GM21619 (cell line): ENCODE results near the gene ABCC9.
"Not testable (repeated sequence)": the region's sequence is repeated elsewhere in the genome, so short reads cannot be mapped to it uniquely, and the experiment has no call there.

ENCODE experiments used
- ATAC-seq: cut with Tn5 transposase; IDR thresholded peaks from one replicate; pipeline ENCODE4 v1.9.1; 2021; ENCODE audit not compliant: unreplicated experiment

ABCC9 gene

GRCh38 chr12:21819236-21819635 is 122.0 kb downstream of the ABCC9 start:
- no peak for ATAC-seq

GRCh38 chr12:21818627-21819026 is 122.6 kb downstream of the ABCC9 start:
- no peak for ATAC-seq

- no peak for ATAC-seq
These were observed 125.7 kb downstream of the ABCC9 start for GRCh38 chr12:21815306-21816062.

GRCh38 chr12:21814814-21815213 is 126.4 kb downstream of the ABCC9 start:
- ATAC-seq: no peak

- ATAC-seq: no peak
These were observed 126.9 kb downstream of the ABCC9 start for GRCh38 chr12:21814327-21814726.

- ATAC-seq: no peak
These were observed 127.5 kb downstream of the ABCC9 start for GRCh38 chr12:21813751-21814150.

GRCh38 chr12:21813125-21813524 is 128.1 kb downstream of the ABCC9 start:
- ATAC-seq: no peak

- ATAC-seq: not testable (repeated sequence)
These were observed 128.9 kb downstream of the ABCC9 start for GRCh38 chr12:21812340-21812739.

GRCh38 chr12:21809100-21809499 is 132.1 kb downstream of the ABCC9 start:
- no peak for ATAC-seq

GRCh38 chr12:21806255-21806654 is 135.0 kb downstream of the ABCC9 start:
- no peak for ATAC-seq

GRCh38 chr12:21801522-21802288 is 139.5 kb downstream of the ABCC9 start:
- ATAC-seq: no peak

- ATAC-seq: no peak
These were observed 141.2 kb downstream of the ABCC9 start for GRCh38 chr12:21800011-21800410.

GRCh38 chr12:21797539-21797938 is 143.7 kb downstream of the ABCC9 start:
- ATAC-seq: no peak

GRCh38 chr12:21795648-21796328 is 145.4 kb downstream of the ABCC9 start:
- ATAC-seq: no peak

- not testable (repeated sequence) for ATAC-seq
These were observed 146.2 kb downstream of the ABCC9 start for GRCh38 chr12:21794807-21795595.

GRCh38 chr12:21789687-21790086 is 151.5 kb downstream of the ABCC9 start:
- ATAC-seq: not testable (repeated sequence)

- no peak for ATAC-seq
These were observed 152.9 kb downstream of the ABCC9 start for GRCh38 chr12:21788089-21788983.

- ATAC-seq: no peak
These were observed 155.1 kb downstream of the ABCC9 start for GRCh38 chr12:21786041-21786531.

GRCh38 chr12:21782723-21783122 is 158.5 kb downstream of the ABCC9 start:
- ATAC-seq: not testable (repeated sequence)

- ATAC-seq: no peak
These were observed 160.4 kb downstream of the ABCC9 start for GRCh38 chr12:21780786-21781185.
